Daoy (cell line): ENCODE results near the gene ZNF780A. TPM values are rescaled to one million over a fixed set of nuclear protein-coding genes. Genes with fewer than 3 reads are reported as not detected.
"Not testable (repeated sequence)": the region's sequence is repeated elsewhere in the genome, so short reads cannot be mapped to it uniquely, and the experiment has no call there.

Experiments
- DNase-seq: peaks from one replicate; pipeline ENCODE4 v3.0.0-alpha.2; 2015; ENCODE audit warnings: low read depth
- total RNA-seq: library from RNA; depleted of rRNA; stranded (reverse); fragments of >200 nt; shearing (Covaris generic); gene quantifications from 2 replicates; pipeline ENCODE4 v1.2.3, GENCODE V29; 2014

ZNF780A gene
- total RNA-seq, 1 experiment from 2014 or later, result 16.1 TPM

GRCh38 chr19:40084948-40085347 is 5.8 kb downstream of the ZNF780A start:
- no peak for DNase-seq

GRCh38 chr19:40081411-40081810 is 9.3 kb downstream of the ZNF780A start:
- DNase-seq, result no peak

- DNase-seq, result no peak
These were observed 10.5 kb downstream of the ZNF780A start for GRCh38 chr19:40080289-40080688.

- DNase-seq, result no peak
These were observed 12.4 kb downstream of the ZNF780A start for GRCh38 chr19:40078377-40078776.

- no peak for DNase-seq
These were observed 20.7 kb downstream of the ZNF780A start for GRCh38 chr19:40070058-40070457.

- DNase-seq, result no peak
These were observed 31.1 kb downstream of the ZNF780A start for GRCh38 chr19:40059624-40060023.

- no peak for DNase-seq
These were observed 33.6 kb downstream of the ZNF780A start for GRCh38 chr19:40057166-40057565.

GRCh38 chr19:40056505-40056904 is 34.2 kb downstream of the ZNF780A start:
- DNase-seq, result no peak

GRCh38 chr19:40055832-40056504 is 34.8 kb downstream of the ZNF780A start, which contains the start of gene ZNF780B:
ZNF780B (minus strand) TSS chr19:40056231; CDS start chr19:40050332, 5,899 bp downstream.
- DNase-seq, result peak; percentile 69

GRCh38 chr19:40055049-40055448 is 35.7 kb downstream of the ZNF780A start:
- no peak for DNase-seq

- DNase-seq, result no peak
These were observed 36.1 kb downstream of the ZNF780A start for GRCh38 chr19:40054632-40055031.

GRCh38 chr19:40053491-40053890 is 37.3 kb downstream of the ZNF780A start:
- DNase-seq, result no peak

GRCh38 chr19:40041718-40042117 is 49.0 kb downstream of the ZNF780A start:
- DNase-seq, result not testable (repeated sequence)

GRCh38 chr19:40038047-40038446 is 52.7 kb downstream of the ZNF780A start:
- not testable (repeated sequence) for DNase-seq

- no peak for DNase-seq
These were observed 54.7 kb downstream of the ZNF780A start for GRCh38 chr19:40035996-40036395.

- DNase-seq, result no peak
These were observed 56.7 kb downstream of the ZNF780A start for GRCh38 chr19:40033989-40034560.

GRCh38 chr19:40026597-40026970 is 64.2 kb downstream of the ZNF780A start:
- DNase-seq, result no peak

GRCh38 chr19:40025938-40026596 is 64.7 kb downstream of the ZNF780A start:
- no peak for DNase-seq

- DNase-seq, result no peak
These were observed 66.8 kb downstream of the ZNF780A start for GRCh38 chr19:40023969-40024368.
